K562 (cell line): ENCODE measurements around the gene TOMT. TPM values are rescaled to one million over a fixed set of nuclear protein-coding genes. Genes with fewer than 3 reads are reported as not detected.
A peak's percentile ranks its signal among the peaks of the same experiment; 100 is the strongest.

ENCODE experiments used
- BRF1 ChIP-seq: IDR thresholded peaks from 3 replicates; pipeline ENCODE4 v1.6.1; 2011; ENCODE audit warnings: borderline replicate concordance, mild to moderate bottlenecking; ENCODE audit not compliant: insufficient read length; ENCODE audit errors: extremely low read depth
- CCNT2 ChIP-seq: IDR thresholded peaks from 2 replicates; pipeline ENCODE4 v1.6.1; 2011; ENCODE audit warnings: borderline replicate concordance, low read depth, mild to moderate bottlenecking, moderate library complexity, mixed read lengths, low read length; ENCODE audit not compliant: insufficient read length; ENCODE audit errors: extremely low read depth
- DACH1 ChIP-seq: fragments of 450-650 bp; IDR thresholded peaks from 2 replicates; pipeline ENCODE4 v1.6.1; 2018; ENCODE audit not compliant: partially characterized antibody
- EZH2 ChIP-seq: IDR thresholded peaks from 2 replicates; pipeline ENCODE4 v1.6.1; 2012; ENCODE audit warnings: low read depth, mild to moderate bottlenecking, inconsistent platforms, low read length, borderline replicate concordance
- HDAC2 ChIP-seq: fragments of 450-650 bp; IDR thresholded peaks from 2 replicates; pipeline ENCODE4 v1.6.1; 2016; ENCODE audit warnings: mild to moderate bottlenecking
- IFI16 ChIP-seq: fragments of 250-450 bp; sonication (Bioruptor Pico); IDR thresholded peaks from 2 replicates; pipeline ENCODE4 v2.1.2; 2022; ENCODE audit warnings: mild to moderate bottlenecking, inconsistent platforms
- JUN ChIP-seq, 2 experiments: sonication (generic) in 1 of 2; formaldehyde crosslinking in 1 of 2; IDR thresholded peaks; 2 replicates each; pipeline versions ENCODE4 v1.6.1 to v1.8.0; 2012 to 2022; ENCODE audit warnings: borderline replicate concordance in 2 of 2, mild to moderate bottlenecking in 2 of 2, improper control_type of control experiment in 1 of 2, low read depth in 1 of 2, low read length in 1 of 2, missing genetic modification reagents in 1 of 2
- NFE2 ChIP-seq: IDR thresholded peaks from 2 replicates; pipeline ENCODE4 v1.6.1; 2014; ENCODE audit warnings: antibody characterized with exemption, low read depth
- POLR3A ChIP-seq: IDR thresholded peaks from 2 replicates; pipeline ENCODE4 v1.6.1; 2011; ENCODE audit warnings: borderline replicate concordance, mild to moderate bottlenecking, moderate library complexity; ENCODE audit not compliant: insufficient read length, insufficient read depth; ENCODE audit errors: extremely low read depth
- PTTG1 ChIP-seq: fragments of 450-650 bp; IDR thresholded peaks from 2 replicates; pipeline ENCODE4 v1.6.1; 2016; ENCODE audit warnings: low read depth, mild to moderate bottlenecking, missing genetic modification characterization, missing compliant biosample characterization
- SP2 ChIP-seq: IDR thresholded peaks from 2 replicates; pipeline ENCODE4 v1.6.1; 2011; ENCODE audit warnings: mild to moderate bottlenecking, low read depth, low read length, moderate library complexity; ENCODE audit not compliant: poor library complexity, severe bottlenecking; ENCODE audit errors: extremely low read depth
- ZNF140 ChIP-seq: fragments of 250-450 bp; sonication (Bioruptor Pico); IDR thresholded peaks from 2 replicates; pipeline ENCODE4 v1.8.0; 2021; ENCODE audit warnings: moderate library complexity, mild to moderate bottlenecking, inconsistent platforms
- ZNF184 ChIP-seq: sonication (generic); formaldehyde crosslinking; IDR thresholded peaks from 2 replicates; pipeline ENCODE4 v1.5.0; 2020; ENCODE audit warnings: missing genetic modification reagents
- polyA plus RNA-seq, 8 experiments: library from polyadenylated mRNA; depleted of rRNA in 4 of 8; stranded (reverse) in 5 of 8; unstranded in 3 of 8; fragments of >200 nt; fragmentation: Nextera tagmentation in 2 of 8; fragmentation: Illumina TruSeq in 1 of 8; extraction: Ambion mirVana in 2 of 8; extraction: Trizol in 1 of 8; gene quantifications; 2 replicates each; pipeline versions ENCODE4 v1.2.1 to v1.2.3, GENCODE V29; 2011 to 2014; ENCODE audit warnings: inconsistent platforms in 1 of 8, missing spikeins in 1 of 8
- total RNA-seq, 7 experiments: library from RNA; depleted of rRNA in 6 of 7; stranded (reverse); fragments of >200 nt in 6 of 7; fragmentation: Illumina TruSeq in 2 of 7; extraction: Trizol in 2 of 7; gene quantifications; 2 replicates each; pipeline versions ENCODE4 v1.2.1 to v1.2.3, GENCODE V29; 2011 to 2021; ENCODE audit warnings: low replicate concordance in 1 of 7
- TF ChIP-seq, protein P1 (sequence below), 2 experiments: IDR thresholded peaks; 2 replicates each; pipeline ENCODE4 v1.6.1; 2011; ENCODE audit warnings: borderline replicate concordance in 1 of 2, control low read depth in 1 of 2, low read depth in 1 of 2, low read length in 1 of 2, mild to moderate bottlenecking in 1 of 2, mixed read lengths in 1 of 2, moderate library complexity in 1 of 2; ENCODE audit not compliant: insufficient read depth in 1 of 2, insufficient read length in 1 of 2, poor library complexity in 1 of 2, severe bottlenecking in 1 of 2; ENCODE audit errors: extremely low read depth in 1 of 2
- TF ChIP-seq, protein P2 (sequence below): fragments of 250-450 bp; sonication (Bioruptor Pico); IDR thresholded peaks from 2 replicates; pipeline ENCODE4 v1.5.0; 2021; ENCODE audit warnings: mild to moderate bottlenecking, moderate library complexity
- TF ChIP-seq, protein P3 (sequence below): sonication (generic); formaldehyde crosslinking; IDR thresholded peaks from 2 replicates; pipeline ENCODE4 v1.8.0; 2022; ENCODE audit warnings: mild to moderate bottlenecking, missing genetic modification reagents, borderline replicate concordance

TOMT gene
- total and polyA plus RNA-seq, 9 of the 15 experiments (the other 6 are each of a cell fraction or from before 2014, with no cell fraction given), result not detected

DNA sequence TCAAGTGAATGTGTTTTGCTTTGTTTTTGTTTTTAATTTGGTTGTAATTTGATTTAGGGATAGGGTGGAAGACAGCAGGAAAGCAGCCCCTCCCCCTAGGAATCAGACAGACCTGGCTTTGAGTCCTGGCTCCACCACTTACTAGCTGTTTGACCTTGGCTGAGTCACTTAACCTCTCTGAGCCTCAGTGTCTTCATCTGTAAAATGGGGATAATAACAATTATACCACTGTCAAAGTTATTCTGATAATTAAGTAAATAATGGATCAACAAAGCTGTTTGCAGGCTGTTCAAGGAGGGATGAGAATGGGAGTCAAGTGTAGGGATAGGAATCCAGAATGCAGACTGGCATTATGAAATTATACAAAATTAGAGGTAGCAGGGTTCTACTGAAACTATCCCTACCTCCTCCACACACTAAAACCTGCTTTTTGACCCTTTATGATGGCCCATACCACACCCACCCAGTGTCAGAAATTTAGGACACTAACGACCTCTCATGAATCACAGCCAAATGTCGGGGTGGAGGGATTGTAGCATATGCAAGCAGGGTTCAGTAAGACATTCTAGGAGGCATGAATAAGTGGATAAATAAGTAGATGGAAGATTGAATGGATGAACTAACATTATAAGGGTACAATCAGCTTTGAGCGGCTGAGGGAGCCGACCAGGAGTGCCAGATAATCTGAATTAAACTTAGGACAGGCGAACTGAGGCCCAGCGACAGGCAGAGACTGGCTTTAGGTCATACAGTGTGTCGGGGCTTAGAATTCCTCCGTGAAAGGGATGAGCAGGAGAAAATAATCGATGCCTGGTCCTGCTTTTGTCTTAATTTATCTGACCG lies 5.8 kb downstream of the TOMT start (continued):
- TF ChIP-seq BRF1 (no peak), ZNF140 (CRISPR knock-in tag) (no peak), NFE2 (no peak), JUN (IDR thresholded peaks at IDR 0.05; ENCODE audit: borderline replicate concordance, low read depth, low read length) (no peak), JUN (CRISPR knock-in tag; IDR thresholded peaks at IDR 0.05; ENCODE audit: borderline replicate concordance) (no peak), ZNF184 (CRISPR knock-in tag) (no peak), DACH1 (no peak), PTTG1 (no peak), SP2 (no peak), EZH2 (no peak), POLR3A (no peak), CCNT2 (no peak), IFI16 (CRISPR knock-in tag) (no peak), HDAC2 (peak; percentile 97)
- TF ChIP-seq, protein P1, sequence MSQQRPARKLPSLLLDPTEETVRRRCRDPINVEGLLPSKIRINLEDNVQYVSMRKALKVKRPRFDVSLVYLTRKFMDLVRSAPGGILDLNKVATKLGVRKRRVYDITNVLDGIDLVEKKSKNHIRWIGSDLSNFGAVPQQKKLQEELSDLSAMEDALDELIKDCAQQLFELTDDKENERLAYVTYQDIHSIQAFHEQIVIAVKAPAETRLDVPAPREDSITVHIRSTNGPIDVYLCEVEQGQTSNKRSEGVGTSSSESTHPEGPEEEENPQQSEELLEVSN (IDR thresholded peaks at IDR 0.05; ENCODE audit: borderline replicate concordance in 1 of 2, extremely low read depth in 1 of 2, insufficient read depth in 1 of 2, insufficient read length in 1 of 2, low read depth in 1 of 2, low read length in 1 of 2, poor library complexity in 1 of 2, severe bottlenecking in 1 of 2), result peak in 1 of 2 experiments; percentile 30
- TF ChIP-seq, protein P2, sequence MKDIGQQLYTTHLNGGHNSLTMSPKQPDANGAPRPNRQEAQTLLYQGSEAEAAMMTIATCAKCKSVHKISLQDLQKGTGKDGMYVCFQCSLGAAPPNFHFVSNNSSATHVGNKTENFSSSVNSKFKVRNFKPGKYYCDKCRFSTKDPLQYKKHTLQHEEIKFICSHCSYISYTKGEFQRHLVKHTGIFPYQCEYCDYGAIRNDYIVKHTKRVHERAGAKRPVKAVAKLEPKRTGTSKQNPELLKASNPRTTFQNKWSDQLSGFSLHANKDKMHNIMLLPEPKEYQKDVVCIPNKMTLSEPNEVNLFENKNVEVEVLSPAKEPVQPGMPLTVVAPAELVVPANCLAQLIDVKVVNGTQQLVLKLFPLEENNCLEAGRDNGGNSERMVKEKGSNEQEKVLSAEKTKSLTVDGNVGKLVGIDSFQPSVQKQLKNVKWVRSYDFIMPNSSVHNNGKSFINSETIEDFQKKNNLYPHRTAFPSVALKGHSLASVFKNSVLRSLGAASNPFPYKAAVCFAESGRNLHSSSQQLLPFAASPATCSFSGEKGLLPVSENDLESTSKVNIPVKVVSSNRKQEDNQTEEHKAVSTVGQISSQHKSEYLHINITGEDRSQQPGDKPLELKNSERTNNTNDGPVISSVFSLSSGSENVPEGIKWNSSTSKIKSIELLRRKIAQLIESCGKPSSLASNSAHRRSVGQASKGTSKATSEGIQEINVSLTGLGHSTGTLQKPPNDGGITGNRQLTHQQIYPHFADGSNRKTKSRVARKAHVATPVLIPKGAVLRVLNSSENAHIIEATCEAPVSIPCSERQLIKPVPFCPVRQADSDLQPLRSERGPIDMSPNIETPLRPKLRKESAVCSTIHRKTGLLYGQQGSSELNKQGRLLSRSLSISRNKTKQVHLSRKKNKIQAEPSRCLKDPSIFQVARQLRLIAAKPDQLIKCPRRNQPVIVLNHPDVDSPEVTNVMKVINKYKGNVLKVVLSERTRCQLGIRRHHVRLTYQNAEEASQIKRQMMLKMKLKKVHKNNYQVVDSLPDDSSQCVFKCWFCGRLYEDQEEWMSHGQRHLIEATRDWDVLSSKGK (CRISPR knock-in tag), result no peak
- TF ChIP-seq, protein P3, sequence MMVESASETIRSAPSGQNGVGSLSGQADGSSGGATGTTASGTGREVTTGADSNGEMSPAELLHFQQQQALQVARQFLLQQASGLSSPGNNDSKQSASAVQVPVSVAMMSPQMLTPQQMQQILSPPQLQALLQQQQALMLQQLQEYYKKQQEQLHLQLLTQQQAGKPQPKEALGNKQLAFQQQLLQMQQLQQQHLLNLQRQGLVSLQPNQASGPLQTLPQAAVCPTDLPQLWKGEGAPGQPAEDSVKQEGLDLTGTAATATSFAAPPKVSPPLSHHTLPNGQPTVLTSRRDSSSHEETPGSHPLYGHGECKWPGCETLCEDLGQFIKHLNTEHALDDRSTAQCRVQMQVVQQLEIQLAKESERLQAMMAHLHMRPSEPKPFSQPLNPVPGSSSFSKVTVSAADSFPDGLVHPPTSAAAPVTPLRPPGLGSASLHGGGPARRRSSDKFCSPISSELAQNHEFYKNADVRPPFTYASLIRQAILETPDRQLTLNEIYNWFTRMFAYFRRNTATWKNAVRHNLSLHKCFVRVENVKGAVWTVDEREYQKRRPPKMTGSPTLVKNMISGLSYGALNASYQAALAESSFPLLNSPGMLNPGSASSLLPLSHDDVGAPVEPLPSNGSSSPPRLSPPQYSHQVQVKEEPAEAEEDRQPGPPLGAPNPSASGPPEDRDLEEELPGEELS (CRISPR knock-in tag), result no peak
- TF ChIP-seq, all 486 proteins: peak for 40
